ENCODE data around the gene PIP5KL1.

Gene PIP5KL1

DNA sequence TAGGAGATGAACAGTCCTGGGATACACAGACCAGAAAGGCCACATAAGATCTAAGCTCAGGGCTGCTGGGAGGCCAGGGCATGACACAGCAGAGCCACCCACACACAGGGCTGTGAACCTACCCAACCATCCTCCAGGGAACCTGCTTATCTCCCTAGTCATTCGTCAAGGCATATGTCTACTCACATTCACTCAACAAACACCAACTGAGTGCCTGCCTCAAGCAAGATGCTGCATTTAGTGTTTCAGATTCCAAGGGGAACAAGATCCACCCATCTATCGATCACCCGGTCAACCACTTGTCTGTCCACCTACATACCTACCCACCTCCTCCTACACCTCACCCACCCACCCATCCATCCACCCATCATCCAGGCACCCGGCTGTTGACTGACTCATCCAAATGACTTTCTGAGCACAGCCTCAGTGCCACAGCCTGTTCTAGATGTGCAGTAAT, 5.2 kb upstream of the PIP5KL1 start:
- TF ChIP-seq, protein P1, sequence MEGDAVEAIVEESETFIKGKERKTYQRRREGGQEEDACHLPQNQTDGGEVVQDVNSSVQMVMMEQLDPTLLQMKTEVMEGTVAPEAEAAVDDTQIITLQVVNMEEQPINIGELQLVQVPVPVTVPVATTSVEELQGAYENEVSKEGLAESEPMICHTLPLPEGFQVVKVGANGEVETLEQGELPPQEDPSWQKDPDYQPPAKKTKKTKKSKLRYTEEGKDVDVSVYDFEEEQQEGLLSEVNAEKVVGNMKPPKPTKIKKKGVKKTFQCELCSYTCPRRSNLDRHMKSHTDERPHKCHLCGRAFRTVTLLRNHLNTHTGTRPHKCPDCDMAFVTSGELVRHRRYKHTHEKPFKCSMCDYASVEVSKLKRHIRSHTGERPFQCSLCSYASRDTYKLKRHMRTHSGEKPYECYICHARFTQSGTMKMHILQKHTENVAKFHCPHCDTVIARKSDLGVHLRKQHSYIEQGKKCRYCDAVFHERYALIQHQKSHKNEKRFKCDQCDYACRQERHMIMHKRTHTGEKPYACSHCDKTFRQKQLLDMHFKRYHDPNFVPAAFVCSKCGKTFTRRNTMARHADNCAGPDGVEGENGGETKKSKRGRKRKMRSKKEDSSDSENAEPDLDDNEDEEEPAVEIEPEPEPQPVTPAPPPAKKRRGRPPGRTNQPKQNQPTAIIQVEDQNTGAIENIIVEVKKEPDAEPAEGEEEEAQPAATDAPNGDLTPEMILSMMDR (IDR thresholded peaks at IDR 0.05; ENCODE audit: low read depth, low read length), result no peak
- DNase-seq (ENCODE audit: extremely low read depth, low read depth), result no peak

- no peak for DNase-seq (ENCODE audit: extremely low read depth, low read depth)
- TF ChIP-seq, protein P1 (IDR thresholded peaks at IDR 0.05; ENCODE audit: low read depth, low read length), result no peak
These were observed 4.4 kb upstream of the PIP5KL1 start for GRCh38 chr9:127934986-127935385.

DNA sequence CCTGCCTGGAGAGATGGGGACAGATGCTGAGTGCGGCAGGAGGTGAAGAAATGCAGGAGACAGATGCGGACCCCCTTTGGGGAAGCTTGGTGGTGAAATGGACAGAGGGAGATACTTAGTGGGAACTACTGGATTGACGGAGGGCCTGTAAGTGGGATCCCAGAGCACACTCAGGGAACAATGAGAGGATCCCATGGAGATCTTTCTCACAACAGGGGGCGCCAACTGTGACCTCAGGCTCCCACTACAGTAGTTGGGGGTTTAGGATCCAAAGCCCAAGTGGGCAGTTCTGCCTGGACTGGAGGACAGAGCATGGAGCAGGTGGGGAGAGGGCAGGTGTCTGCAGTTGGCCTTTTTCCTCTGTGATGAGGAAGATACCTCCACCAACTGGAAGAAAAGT, 3.7 kb upstream of the PIP5KL1 start:
- TF ChIP-seq, protein P1 (IDR thresholded peaks at IDR 0.05; ENCODE audit: low read depth, low read length), result no peak
- DNase-seq (ENCODE audit: extremely low read depth, low read depth), result no peak

GRCh38 chr9:127931092-127931881, 710 bp upstream of the PIP5KL1 start:
- TF ChIP-seq, protein P1 (IDR thresholded peaks at IDR 0.05; ENCODE audit: low read depth, low read length), result no peak
- no peak for DNase-seq (ENCODE audit: extremely low read depth, low read depth)

- no peak for DNase-seq (ENCODE audit: extremely low read depth, low read depth)
- TF ChIP-seq, protein P1 (IDR thresholded peaks at IDR 0.05; ENCODE audit: low read depth, low read length), result no peak
These were observed 975 bp downstream of the PIP5KL1 start for GRCh38 chr9:127929625-127929979.

DNA sequence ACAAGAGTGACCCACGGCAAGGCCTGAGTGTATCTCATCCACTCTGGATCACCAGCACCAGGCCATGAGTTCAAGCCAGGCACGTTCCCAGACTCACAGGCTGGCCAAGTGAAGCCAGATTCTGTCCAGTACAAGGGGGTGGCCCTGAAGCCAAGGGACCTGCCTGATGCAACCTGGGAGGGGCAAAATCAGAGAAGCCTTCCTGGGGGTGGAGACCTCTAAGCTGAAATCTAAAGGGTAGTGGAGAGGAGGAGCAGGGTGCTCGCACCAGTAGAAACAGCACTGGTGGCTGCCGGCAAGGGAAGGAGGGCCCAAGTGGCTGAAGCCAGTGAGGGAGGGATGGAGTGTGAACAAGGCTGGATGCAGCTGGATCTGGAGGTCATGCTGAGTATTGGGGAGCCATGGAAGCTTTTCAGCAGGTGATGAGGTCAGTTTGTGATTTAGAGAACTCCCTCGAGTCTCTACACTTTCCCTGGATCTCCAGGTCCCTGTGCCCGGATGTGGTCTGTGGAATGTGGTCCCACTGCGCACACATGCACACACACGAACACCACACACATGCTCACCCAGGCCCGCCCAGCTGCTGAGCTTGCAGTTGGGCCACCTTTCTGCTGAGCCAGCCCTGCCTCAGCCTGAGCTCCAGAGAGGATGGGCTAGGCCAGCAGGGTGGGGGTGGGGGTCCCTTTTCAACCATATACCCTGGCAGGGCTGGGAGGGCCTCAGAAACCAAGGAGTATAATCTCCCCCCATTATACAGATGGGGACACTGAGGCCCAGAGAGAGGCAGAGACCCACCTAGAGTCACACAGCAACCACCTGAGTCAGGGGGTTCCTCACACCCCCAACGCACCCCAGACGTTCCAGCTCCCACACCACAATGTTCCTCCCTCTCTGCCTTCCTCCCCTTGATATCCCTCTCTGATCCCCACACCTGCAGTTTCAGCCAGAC, 1.6 kb downstream of the PIP5KL1 start:
- DNase-seq (ENCODE audit: extremely low read depth, low read depth), result no peak
- TF ChIP-seq, protein P1 (IDR thresholded peaks at IDR 0.05; ENCODE audit: low read depth, low read length), result no peak

Data from AG09319 (cell line).